ENCODE measurements around the gene PLCB3. TPM values are rescaled to one million over a fixed set of nuclear protein-coding genes. Genes with fewer than 3 reads are reported as not detected.

The PLCB3 gene
- total RNA-seq, 1 donor from 2014 or later = 48.7 TPM

GRCh38 chr11:64243236-64243854 lies 8.0 kb upstream of the PLCB3 start:
- no peak overlapping the region for H2AFZ ChIP-seq (ENCODE audit: low read depth, low read length)
- Mint-ChIP-seq H3K9me3 (ENCODE audit: unreplicated experiment) (no peaks in the 10 kb centered on the region), H3K27ac (ENCODE audit: unreplicated experiment) (peak overlapping the region; percentile 72), H3K4me3 (ENCODE audit: unreplicated experiment) (peak overlapping the region; percentile 77), H3K36me3 (ENCODE audit: low read depth, unreplicated experiment) (peaks cover 9% of the 10 kb centered on the region), H3K27me3 (ENCODE audit: low read depth, unreplicated experiment) (no peaks in the 10 kb centered on the region), H3K4me1 (ENCODE audit: low read depth, unreplicated experiment) (peaks cover 21% of the 10 kb centered on the region)
- no peak for DNase-seq (ENCODE audit: low read depth)
- H3K36me3 ChIP-seq (ENCODE audit: insufficient read depth, low read length) = peaks cover 10% of the 10 kb centered on the region
- no peak overlapping the region for H3K27ac ChIP-seq (ENCODE audit: low read depth, low read length)
- H3K4me2 ChIP-seq (ENCODE audit: low read length) = peak overlapping the region; percentile 99
- no peak for FAIRE-seq
- peaks cover 28% of the 10 kb centered on the region for H4K20me1 ChIP-seq (ENCODE audit: insufficient read depth, low read length)
- no peaks in the 10 kb centered on the region for H3K9me3 ChIP-seq (ENCODE audit: insufficient read depth, low read depth, low read length)
- TF ChIP-seq EZH2 (IDR thresholded peaks at IDR 0.05; ENCODE audit: insufficient read depth, low read length) = no peak
- TF ChIP-seq CTCF (IDR thresholded peaks at IDR 0.05; ENCODE audit: insufficient read depth, low read depth, low read length) = no peak
- H3K4me3 ChIP-seq (ENCODE audit: insufficient read depth, low read depth, low read length) = peak overlapping the region; percentile 29
- H3K4me1 ChIP-seq (ENCODE audit: insufficient read depth, low read length) = peaks cover 41% of the 10 kb centered on the region
- peak overlapping the region; percentile 88 for H3K9ac ChIP-seq (ENCODE audit: low read length)
- no peaks in the 10 kb centered on the region for H3K27me3 ChIP-seq (ENCODE audit: insufficient read depth, low read length)
- H3K79me2 ChIP-seq (ENCODE audit: insufficient read depth, low read length) = peaks cover 50% of the 10 kb centered on the region

- FAIRE-seq = no peak
- no peak overlapping the region for H3K27ac ChIP-seq (ENCODE audit: low read depth, low read length)
Measured at GRCh38 chr11:64244107-64244506, 7.2 kb upstream of the PLCB3 start.

More at GRCh38 chr11:64244107-64244506, 7.2 kb upstream of the PLCB3 start:
- Histone ChIP-seq H4K20me1 (ENCODE audit: insufficient read depth, low read length) (peaks cover 28% of the 10 kb centered on the region), H3K9ac (ENCODE audit: low read length) (no peak overlapping the region), H3K27me3 (ENCODE audit: insufficient read depth, low read length) (no peaks in the 10 kb centered on the region), H3K36me3 (ENCODE audit: insufficient read depth, low read length) (peaks cover 3% of the 10 kb centered on the region), H3K4me1 (ENCODE audit: insufficient read depth, low read length) (peaks cover 41% of the 10 kb centered on the region), H3K79me2 (ENCODE audit: insufficient read depth, low read length) (peaks cover 50% of the 10 kb centered on the region), H3K4me3 (ENCODE audit: insufficient read depth, low read depth, low read length) (no peak overlapping the region), H2AFZ (ENCODE audit: low read depth, low read length) (no peak overlapping the region), H3K4me2 (ENCODE audit: low read length) (peak overlapping the region; percentile 99), H3K9me3 (ENCODE audit: insufficient read depth, low read depth, low read length) (no peaks in the 10 kb centered on the region)
- Mint-ChIP-seq H3K36me3 (ENCODE audit: low read depth, unreplicated experiment) (peaks cover 9% of the 10 kb centered on the region), H3K4me1 (ENCODE audit: low read depth, unreplicated experiment) (peaks cover 23% of the 10 kb centered on the region), H3K27me3 (ENCODE audit: low read depth, unreplicated experiment) (no peaks in the 10 kb centered on the region), H3K4me3 (ENCODE audit: unreplicated experiment) (peak overlapping the region; percentile 77), H3K27ac (ENCODE audit: unreplicated experiment) (no peak overlapping the region), H3K9me3 (ENCODE audit: unreplicated experiment) (no peaks in the 10 kb centered on the region)
- TF ChIP-seq EZH2 (IDR thresholded peaks at IDR 0.05; ENCODE audit: insufficient read depth, low read length) (no peak), CTCF (IDR thresholded peaks at IDR 0.05; ENCODE audit: insufficient read depth, low read depth, low read length) (no peak)
- no peak for DNase-seq (ENCODE audit: low read depth)

Data from astrocyte (in vitro differentiated cells and primary cell).